ENCODE data around the gene TMEM145.

DNA sequence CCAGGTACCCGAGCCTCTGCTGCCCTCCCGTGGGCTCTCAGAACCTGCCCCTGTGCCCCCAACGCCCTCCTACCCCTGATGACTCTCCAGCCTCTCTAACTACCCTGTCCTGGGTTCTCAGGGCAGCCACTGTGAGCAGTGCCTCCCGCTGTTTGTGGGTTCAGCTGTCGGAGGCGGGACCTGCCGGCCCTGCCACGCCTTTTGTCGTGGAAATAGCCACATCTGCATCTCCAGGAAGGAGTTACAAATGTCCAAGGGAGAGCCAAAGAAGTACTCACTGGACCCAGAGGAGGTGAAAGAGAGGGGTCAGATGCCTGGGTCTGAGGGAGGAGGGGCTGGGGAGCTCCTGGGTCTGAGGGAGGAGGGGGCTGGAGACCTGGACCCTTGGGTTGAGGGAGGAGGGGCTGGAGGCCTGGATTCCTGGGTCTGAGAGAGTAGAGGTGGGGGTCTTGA lies 57.0 kb downstream of the TMEM145 start:
- TF ChIP-seq, protein P1, sequence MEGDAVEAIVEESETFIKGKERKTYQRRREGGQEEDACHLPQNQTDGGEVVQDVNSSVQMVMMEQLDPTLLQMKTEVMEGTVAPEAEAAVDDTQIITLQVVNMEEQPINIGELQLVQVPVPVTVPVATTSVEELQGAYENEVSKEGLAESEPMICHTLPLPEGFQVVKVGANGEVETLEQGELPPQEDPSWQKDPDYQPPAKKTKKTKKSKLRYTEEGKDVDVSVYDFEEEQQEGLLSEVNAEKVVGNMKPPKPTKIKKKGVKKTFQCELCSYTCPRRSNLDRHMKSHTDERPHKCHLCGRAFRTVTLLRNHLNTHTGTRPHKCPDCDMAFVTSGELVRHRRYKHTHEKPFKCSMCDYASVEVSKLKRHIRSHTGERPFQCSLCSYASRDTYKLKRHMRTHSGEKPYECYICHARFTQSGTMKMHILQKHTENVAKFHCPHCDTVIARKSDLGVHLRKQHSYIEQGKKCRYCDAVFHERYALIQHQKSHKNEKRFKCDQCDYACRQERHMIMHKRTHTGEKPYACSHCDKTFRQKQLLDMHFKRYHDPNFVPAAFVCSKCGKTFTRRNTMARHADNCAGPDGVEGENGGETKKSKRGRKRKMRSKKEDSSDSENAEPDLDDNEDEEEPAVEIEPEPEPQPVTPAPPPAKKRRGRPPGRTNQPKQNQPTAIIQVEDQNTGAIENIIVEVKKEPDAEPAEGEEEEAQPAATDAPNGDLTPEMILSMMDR (IDR thresholded peaks at IDR 0.05), result no peak
- TF ChIP-seq, protein P2, sequence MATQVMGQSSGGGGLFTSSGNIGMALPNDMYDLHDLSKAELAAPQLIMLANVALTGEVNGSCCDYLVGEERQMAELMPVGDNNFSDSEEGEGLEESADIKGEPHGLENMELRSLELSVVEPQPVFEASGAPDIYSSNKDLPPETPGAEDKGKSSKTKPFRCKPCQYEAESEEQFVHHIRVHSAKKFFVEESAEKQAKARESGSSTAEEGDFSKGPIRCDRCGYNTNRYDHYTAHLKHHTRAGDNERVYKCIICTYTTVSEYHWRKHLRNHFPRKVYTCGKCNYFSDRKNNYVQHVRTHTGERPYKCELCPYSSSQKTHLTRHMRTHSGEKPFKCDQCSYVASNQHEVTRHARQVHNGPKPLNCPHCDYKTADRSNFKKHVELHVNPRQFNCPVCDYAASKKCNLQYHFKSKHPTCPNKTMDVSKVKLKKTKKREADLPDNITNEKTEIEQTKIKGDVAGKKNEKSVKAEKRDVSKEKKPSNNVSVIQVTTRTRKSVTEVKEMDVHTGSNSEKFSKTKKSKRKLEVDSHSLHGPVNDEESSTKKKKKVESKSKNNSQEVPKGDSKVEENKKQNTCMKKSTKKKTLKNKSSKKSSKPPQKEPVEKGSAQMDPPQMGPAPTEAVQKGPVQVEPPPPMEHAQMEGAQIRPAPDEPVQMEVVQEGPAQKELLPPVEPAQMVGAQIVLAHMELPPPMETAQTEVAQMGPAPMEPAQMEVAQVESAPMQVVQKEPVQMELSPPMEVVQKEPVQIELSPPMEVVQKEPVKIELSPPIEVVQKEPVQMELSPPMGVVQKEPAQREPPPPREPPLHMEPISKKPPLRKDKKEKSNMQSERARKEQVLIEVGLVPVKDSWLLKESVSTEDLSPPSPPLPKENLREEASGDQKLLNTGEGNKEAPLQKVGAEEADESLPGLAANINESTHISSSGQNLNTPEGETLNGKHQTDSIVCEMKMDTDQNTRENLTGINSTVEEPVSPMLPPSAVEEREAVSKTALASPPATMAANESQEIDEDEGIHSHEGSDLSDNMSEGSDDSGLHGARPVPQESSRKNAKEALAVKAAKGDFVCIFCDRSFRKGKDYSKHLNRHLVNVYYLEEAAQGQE (IDR thresholded peaks at IDR 0.05; ENCODE audit: insufficient read depth in 1 of 2, low read depth in 2 of 2, low read length in 1 of 2), result no peak
- TF ChIP-seq POLR2AphosphoS5 (IDR thresholded peaks at IDR 0.05; ENCODE audit: low read depth, low read length) (no peak), TCF7L2 (IDR thresholded peaks at IDR 0.05; ENCODE audit: low read depth, low read length) (no peak)

Measured in Panc1 (cell line).